A673 (cell line): ENCODE measurements around the gene TMPRSS7. TPM values are rescaled to one million over a fixed set of nuclear protein-coding genes. Genes with fewer than 3 reads are reported as not detected.

Source experiments
- BruUV-seq: library from RNA; stranded (reverse); fragments of 400-500 nt; replicated peaks from 2 replicates; lab custom pipeline; 2021; lab: Mats Ljungman, UMichigan
- CTCF ChIA-PET: fragments of 300-600 bp; sonication (Branson Sonifier 250); formaldehyde crosslinking; loops from one replicate; lab custom pipeline; 2022; ENCODE audit warnings: antibody characterized with exemption; lab: Charles Lee
- POLR2A ChIA-PET: fragments of 300-600 bp; sonication (Branson Sonifier 250); formaldehyde crosslinking; loops from one replicate; lab custom pipeline; 2022; ENCODE audit warnings: antibody characterized with exemption; ENCODE audit not compliant: low non-redundant PET; lab: Charles Lee
- DNase-seq: peaks from one replicate; pipeline ENCODE4 v3.0.0-alpha.2; 2015; ENCODE audit warnings: low spot score
- H3K27ac ChIP-seq: fragments of 200-600 bp; sonication (generic); 2 replicates; pipeline ENCODE4 v1.5.1; 2016; ENCODE audit warnings: mixed run types, low read depth, mild to moderate bottlenecking, mixed read lengths, antibody characterized with exemption, low read length; ENCODE audit not compliant: poor library complexity, severe bottlenecking
- H3K27me3 ChIP-seq: fragments of 200-600 bp; sonication (generic); replicated peaks from 2 replicates; pipeline ENCODE4 v1.6.1; 2017; ENCODE audit warnings: mixed run types, low read depth, mild to moderate bottlenecking, mixed read lengths, antibody characterized with exemption, low read length; ENCODE audit not compliant: insufficient read depth, poor library complexity
- H3K36me3 ChIP-seq: fragments of 200-600 bp; sonication (generic); 2 replicates; pipeline ENCODE4 v1.6.1; 2016; ENCODE audit warnings: mixed run types, mild to moderate bottlenecking, mixed read lengths, antibody characterized with exemption, low read length; ENCODE audit not compliant: insufficient read depth, poor library complexity, severe bottlenecking
- H3K4me1 ChIP-seq: fragments of 200-600 bp; sonication (generic); 2 replicates; pipeline ENCODE4 v1.6.1; 2017; ENCODE audit warnings: mixed run types, mild to moderate bottlenecking, mixed read lengths, antibody characterized with exemption, low read length; ENCODE audit not compliant: insufficient read depth, poor library complexity, severe bottlenecking
- H3K4me3 ChIP-seq: fragments of 200-600 bp; sonication (generic); 2 replicates; pipeline ENCODE4 v1.5.1; 2016; ENCODE audit warnings: low read depth, mixed run types, mild to moderate bottlenecking, mixed read lengths, low read length; ENCODE audit not compliant: poor library complexity, severe bottlenecking
- H3K9me3 ChIP-seq: fragments of 200-600 bp; sonication (generic); 2 replicates; pipeline ENCODE4 v1.6.1; 2016; ENCODE audit warnings: mixed run types, low read depth, mild to moderate bottlenecking, mixed read lengths, antibody characterized with exemption, low read length; ENCODE audit not compliant: poor library complexity, severe bottlenecking
- EZH2 ChIP-seq: fragments of 200-600 bp; sonication (generic); IDR thresholded peaks from 2 replicates; pipeline ENCODE4 v1.6.1; 2017; ENCODE audit warnings: borderline replicate concordance, low read depth, mild to moderate bottlenecking, mixed read lengths, antibody characterized with exemption, low read length; ENCODE audit not compliant: poor library complexity, severe bottlenecking
- intact Hi-C: fragments of 100-400 bp; cut with micrococcal nuclease; formaldehyde crosslinking; loops from one replicate; pipeline ENCODE4 v1.10.0; 2022; ENCODE audit not compliant: unreplicated experiment
- total RNA-seq: library from RNA; stranded (reverse); gene quantifications from 2 replicates; pipeline ENCODE4 v1.2.3, GENCODE V29; 2021
- TF ChIP-seq, protein P1 (sequence below): fragments of 300-800, 200-600 bp; sonication (generic); conservative IDR thresholded peaks from 2 replicates; pipeline ENCODE4 v1.5.1; 2017; ENCODE audit warnings: low read depth, mild to moderate bottlenecking, antibody characterized with exemption, low read length, moderate library complexity, mixed read lengths

The TMPRSS7 gene
- total RNA-seq, 1 experiment from 2014 or later: not detected

GRCh38 chr3:111993038-111993437 lies 41.5 kb upstream of the TMPRSS7 start:
- DNase-seq: no peak
- TF ChIP-seq, protein P1, sequence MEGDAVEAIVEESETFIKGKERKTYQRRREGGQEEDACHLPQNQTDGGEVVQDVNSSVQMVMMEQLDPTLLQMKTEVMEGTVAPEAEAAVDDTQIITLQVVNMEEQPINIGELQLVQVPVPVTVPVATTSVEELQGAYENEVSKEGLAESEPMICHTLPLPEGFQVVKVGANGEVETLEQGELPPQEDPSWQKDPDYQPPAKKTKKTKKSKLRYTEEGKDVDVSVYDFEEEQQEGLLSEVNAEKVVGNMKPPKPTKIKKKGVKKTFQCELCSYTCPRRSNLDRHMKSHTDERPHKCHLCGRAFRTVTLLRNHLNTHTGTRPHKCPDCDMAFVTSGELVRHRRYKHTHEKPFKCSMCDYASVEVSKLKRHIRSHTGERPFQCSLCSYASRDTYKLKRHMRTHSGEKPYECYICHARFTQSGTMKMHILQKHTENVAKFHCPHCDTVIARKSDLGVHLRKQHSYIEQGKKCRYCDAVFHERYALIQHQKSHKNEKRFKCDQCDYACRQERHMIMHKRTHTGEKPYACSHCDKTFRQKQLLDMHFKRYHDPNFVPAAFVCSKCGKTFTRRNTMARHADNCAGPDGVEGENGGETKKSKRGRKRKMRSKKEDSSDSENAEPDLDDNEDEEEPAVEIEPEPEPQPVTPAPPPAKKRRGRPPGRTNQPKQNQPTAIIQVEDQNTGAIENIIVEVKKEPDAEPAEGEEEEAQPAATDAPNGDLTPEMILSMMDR: no peak
- no peak for TF ChIP-seq EZH2
- H3K27ac ChIP-seq: no peak overlapping the region
- H3K4me3 ChIP-seq: no peak overlapping the region
- CTCF ChIA-PET: no interaction called here
- no TSS peak for BruUV-seq
- POLR2A ChIA-PET: interaction anchor here (0.7 kb wide), 1 partner anchor 980 kb away, joined by 3 read pairs; no protein-coding TSS in a partner anchor
- H3K4me1 ChIP-seq: no peaks in the 10 kb centered on the region
- H3K36me3 ChIP-seq: peaks cover 32% of the 10 kb centered on the region
- no peaks in the 10 kb centered on the region for H3K9me3 ChIP-seq
- no peaks in the 10 kb centered on the region for H3K27me3 ChIP-seq
- intact Hi-C loops: no loop called here

DNA sequence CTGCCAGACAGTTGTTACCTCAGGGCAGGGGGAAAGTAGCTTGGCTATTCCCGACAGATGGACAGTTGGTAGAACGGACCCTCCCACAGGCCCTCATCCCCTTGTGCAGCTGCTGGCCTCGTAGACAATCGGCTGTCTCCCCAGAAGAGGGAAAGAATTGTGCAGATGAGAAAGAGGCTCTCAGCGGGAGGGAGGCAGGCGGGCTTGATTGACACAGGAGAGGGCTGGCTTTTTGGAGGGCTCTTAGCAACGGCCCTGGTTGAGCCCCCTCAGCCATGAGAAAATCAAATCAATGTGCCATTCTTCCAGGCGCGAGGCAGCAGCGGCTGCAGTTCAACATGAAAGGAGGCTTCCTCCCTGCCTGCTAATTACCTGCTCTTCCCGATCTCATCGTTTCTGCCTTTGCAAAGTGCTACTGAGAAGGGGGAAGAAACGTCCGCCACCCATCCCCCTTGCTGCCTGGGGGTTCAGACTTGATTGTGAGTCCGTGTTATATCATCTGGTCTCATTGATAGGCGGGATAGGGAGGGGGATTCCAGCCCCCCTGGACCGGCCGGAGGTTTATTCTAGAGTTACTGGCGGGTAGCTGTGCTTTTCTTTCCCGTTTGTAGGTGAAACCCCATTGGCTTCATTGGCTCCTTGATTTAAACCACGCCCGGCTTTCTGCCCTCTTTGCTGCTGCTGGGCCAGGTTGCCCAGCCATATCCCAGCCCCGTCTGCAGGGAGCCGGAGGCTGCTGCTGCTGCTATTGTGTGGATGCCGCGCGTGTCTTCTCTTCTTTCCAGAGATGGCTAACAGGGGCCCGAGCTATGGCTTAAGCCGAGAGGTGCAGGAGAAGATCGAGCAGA lies 35.7 kb upstream of the TMPRSS7 start, which contains the start of gene TAGLN3:
Gene TAGLN3 (plus strand): TSS at position 287 of the 848 bp plus-strand sequence. CDS start 501 bp downstream, at position 788.
- no peak within 1 kb of the TSS for H3K27ac ChIP-seq
- no peak for TF ChIP-seq EZH2
- TF ChIP-seq, protein P1: no peak
- ChIA-PET CTCF (no interaction called here), POLR2A (no interaction called here)
- H3K36me3 ChIP-seq: no peaks in the 10 kb centered on the region
- peaks cover 3% of the 10 kb centered on the region for H3K4me1 ChIP-seq
- no peak for DNase-seq
- no peaks in the 10 kb centered on the region for H3K9me3 ChIP-seq
- intact Hi-C loops: no loop called here
- H3K4me3 ChIP-seq: no peak within 1 kb of the TSS
- H3K27me3 ChIP-seq: no peaks in the 10 kb centered on the region
- no TSS peak for BruUV-seq

DNA sequence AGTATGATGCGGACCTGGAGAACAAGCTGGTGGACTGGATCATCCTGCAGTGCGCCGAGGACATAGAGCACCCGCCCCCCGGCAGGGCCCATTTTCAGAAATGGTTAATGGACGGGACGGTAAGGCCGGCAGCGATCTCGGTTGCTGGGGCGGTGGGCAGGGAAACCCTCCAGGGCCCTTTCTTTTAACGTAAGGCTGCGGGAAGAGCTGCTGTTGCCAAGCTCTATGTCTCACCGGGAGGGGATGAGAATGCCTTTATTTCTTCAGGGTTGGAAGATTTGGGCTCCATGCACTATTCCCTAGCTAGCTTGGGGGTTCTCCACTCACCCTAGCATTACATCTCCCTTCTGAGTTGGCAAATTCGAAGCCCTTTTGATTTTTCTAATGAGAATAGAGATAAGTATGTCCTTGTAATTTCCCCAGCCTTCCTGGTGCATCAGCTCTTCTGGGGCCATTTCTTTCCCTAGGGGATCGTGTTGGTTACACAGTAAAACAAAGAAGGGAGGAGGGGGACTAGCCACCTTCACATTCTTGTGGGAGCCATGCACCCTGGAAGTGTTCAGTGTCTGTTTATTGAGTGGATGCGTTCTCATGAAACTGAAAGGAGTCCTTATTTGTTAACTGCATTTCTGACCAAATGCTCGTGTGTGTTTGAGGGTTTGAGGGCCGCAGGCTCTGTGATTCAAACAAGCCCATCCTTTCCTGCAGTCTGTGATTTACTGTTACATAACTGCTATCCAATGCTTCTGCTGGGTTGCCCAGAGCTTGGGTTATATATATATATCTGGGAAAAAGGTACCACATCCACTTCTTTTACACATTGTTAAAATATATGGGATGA lies 34.8 kb upstream of the TMPRSS7 start:
- H3K9me3 ChIP-seq: no peaks in the 10 kb centered on the region
- DNase-seq: no peak
- no peaks in the 10 kb centered on the region for H3K27me3 ChIP-seq
- TF ChIP-seq, protein P1: no peak
- no peak for TF ChIP-seq EZH2
- peaks cover 3% of the 10 kb centered on the region for H3K4me1 ChIP-seq
- intact Hi-C loops: no loop called here
- H3K4me3 ChIP-seq: no peak overlapping the region
- no peak overlapping the region for H3K27ac ChIP-seq
- ChIA-PET CTCF (no interaction called here), POLR2A (no interaction called here)
- no TSS peak for BruUV-seq
- no peaks in the 10 kb centered on the region for H3K36me3 ChIP-seq
